ENCODE measurements around the gene CMTM7.

The CMTM7 gene

GRCh38 chr3:32355751-32356291 lies 35.8 kb upstream of the CMTM7 start:
- DNase-seq (ENCODE audit: extremely low read depth, low read depth): no peak
- TF ChIP-seq CTCF (IDR thresholded peaks at IDR 0.05; ENCODE audit: low read depth, low read length): no peak

- no peak for TF ChIP-seq CTCF (IDR thresholded peaks at IDR 0.05; ENCODE audit: low read depth, low read length)
- no peak for DNase-seq (ENCODE audit: extremely low read depth, low read depth)
These were observed 31.7 kb upstream of the CMTM7 start for GRCh38 chr3:32359766-32360492.

GRCh38 chr3:32360493-32360827 lies 31.2 kb upstream of the CMTM7 start:
- no peak for DNase-seq (ENCODE audit: extremely low read depth, low read depth)
- no peak for TF ChIP-seq CTCF (IDR thresholded peaks at IDR 0.05; ENCODE audit: low read depth, low read length)

- no peak for TF ChIP-seq CTCF (IDR thresholded peaks at IDR 0.05; ENCODE audit: low read depth, low read length)
- no peak for DNase-seq (ENCODE audit: extremely low read depth, low read depth)
These were observed 24.8 kb upstream of the CMTM7 start for GRCh38 chr3:32366638-32367397.

GRCh38 chr3:32367442-32367841 lies 24.2 kb upstream of the CMTM7 start:
- no peak for TF ChIP-seq CTCF (IDR thresholded peaks at IDR 0.05; ENCODE audit: low read depth, low read length)
- no peak for DNase-seq (ENCODE audit: extremely low read depth, low read depth)

- no peak for TF ChIP-seq CTCF (IDR thresholded peaks at IDR 0.05; ENCODE audit: low read depth, low read length)
- DNase-seq (ENCODE audit: extremely low read depth, low read depth): no peak
These were observed 20.0 kb upstream of the CMTM7 start for GRCh38 chr3:32371461-32372212.

- TF ChIP-seq CTCF (IDR thresholded peaks at IDR 0.05; ENCODE audit: low read depth, low read length): no peak
- no peak for DNase-seq (ENCODE audit: extremely low read depth, low read depth)
These were observed 19.5 kb upstream of the CMTM7 start for GRCh38 chr3:32372213-32372490.

Measured in AG09319 (cell line).